Measurements from ENCODE around the gene PALM.
A peak's percentile ranks its signal among the peaks of the same experiment; 100 is the strongest.

PALM gene

DNA sequence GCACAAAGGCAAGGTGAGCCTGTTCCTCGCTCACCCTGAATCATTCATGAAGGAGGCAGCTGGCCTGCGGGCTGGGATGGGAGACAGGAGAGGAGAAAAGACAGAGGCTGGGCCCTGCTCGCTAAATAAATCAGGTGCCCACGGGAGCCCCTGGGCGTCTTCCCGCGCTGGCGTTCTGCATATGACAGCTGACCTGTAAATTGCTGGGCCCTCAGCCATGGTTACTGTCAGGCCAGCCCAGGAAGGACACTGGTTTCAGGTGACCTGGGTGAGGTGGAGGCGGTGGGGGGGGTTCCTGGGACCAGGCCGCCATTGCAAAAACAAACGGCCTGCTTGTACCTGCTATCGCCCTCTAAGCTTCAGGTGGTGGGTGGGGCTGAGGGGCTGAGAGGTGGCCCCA lies 85.1 kb downstream of the PALM start:
- DNase-seq (ENCODE audit: low read depth in 1 of 2, low spot score in 1 of 2): no peak
- TF ChIP-seq JUND (IDR thresholded peaks at IDR 0.05; ENCODE audit: low read depth): no peak
- in situ Hi-C loops (cut with HindIII; ENCODE audit: low pct_unique_long_range_greater_than_20kb, low sequenced_read_pairs): no loop called here

- no peak for DNase-seq (ENCODE audit: low read depth in 1 of 2, low spot score in 1 of 2)
- in situ Hi-C loops (cut with HindIII; ENCODE audit: low pct_unique_long_range_greater_than_20kb, low sequenced_read_pairs): no loop called here
- no peak for TF ChIP-seq JUND (IDR thresholded peaks at IDR 0.05; ENCODE audit: low read depth)
Observed at GRCh38 chr19:795073-795611, 86.4 kb downstream of the PALM start.

- in situ Hi-C loops (cut with HindIII; ENCODE audit: low pct_unique_long_range_greater_than_20kb, low sequenced_read_pairs): no loop called here
- no peak for DNase-seq (ENCODE audit: low read depth in 1 of 2, low spot score in 1 of 2)
- TF ChIP-seq JUND (IDR thresholded peaks at IDR 0.05; ENCODE audit: low read depth): no peak
Observed at GRCh38 chr19:795691-796581, 87.2 kb downstream of the PALM start.

GRCh38 chr19:796692-797527 lies 88.2 kb downstream of the PALM start, which contains the start of gene PTBP1:
PTBP1 (plus strand) TSS chr19:797452; CDS start chr19:797498, 46 bp downstream.
- in situ Hi-C loops (cut with HindIII; ENCODE audit: low pct_unique_long_range_greater_than_20kb, low sequenced_read_pairs): no loop called here
- peak; percentile 89 to 99 for DNase-seq (ENCODE audit: low read depth in 1 of 2, low spot score in 1 of 2)

More at GRCh38 chr19:796692-797527, 88.2 kb downstream of the PALM start, which contains the start of gene PTBP1:
- TF ChIP-seq JUND (IDR thresholded peaks at IDR 0.05; ENCODE audit: low read depth): no peak

All from T47D (cell line).